Lower leg skin (tissue), 3 donors: ENCODE measurements around the gene GPALPP1.
"Not testable (repeated sequence)": the region's sequence is repeated elsewhere in the genome, so short reads cannot be mapped to it uniquely, and the experiment has no call there.

Source experiments
- POLR2A ChIP-seq, 2 donors: fragments of 450-650 bp; IDR thresholded peaks; one replicate each; pipeline ENCODE4 v1.6.1; 2016 to 2017; ENCODE audit warnings: antibody characterized with exemption in 2 of 2, mild to moderate bottlenecking in 1 of 2, moderate library complexity in 1 of 2
- TF ChIP-seq, protein P1 (sequence below), 3 donors: fragments of 450-650 bp; IDR thresholded peaks; one replicate each; pipeline ENCODE4 v1.5.1; 2016; ENCODE audit warnings: antibody characterized with exemption in 3 of 3, mild to moderate bottlenecking in 3 of 3, moderate library complexity in 2 of 3

- TF ChIP-seq, protein P1, sequence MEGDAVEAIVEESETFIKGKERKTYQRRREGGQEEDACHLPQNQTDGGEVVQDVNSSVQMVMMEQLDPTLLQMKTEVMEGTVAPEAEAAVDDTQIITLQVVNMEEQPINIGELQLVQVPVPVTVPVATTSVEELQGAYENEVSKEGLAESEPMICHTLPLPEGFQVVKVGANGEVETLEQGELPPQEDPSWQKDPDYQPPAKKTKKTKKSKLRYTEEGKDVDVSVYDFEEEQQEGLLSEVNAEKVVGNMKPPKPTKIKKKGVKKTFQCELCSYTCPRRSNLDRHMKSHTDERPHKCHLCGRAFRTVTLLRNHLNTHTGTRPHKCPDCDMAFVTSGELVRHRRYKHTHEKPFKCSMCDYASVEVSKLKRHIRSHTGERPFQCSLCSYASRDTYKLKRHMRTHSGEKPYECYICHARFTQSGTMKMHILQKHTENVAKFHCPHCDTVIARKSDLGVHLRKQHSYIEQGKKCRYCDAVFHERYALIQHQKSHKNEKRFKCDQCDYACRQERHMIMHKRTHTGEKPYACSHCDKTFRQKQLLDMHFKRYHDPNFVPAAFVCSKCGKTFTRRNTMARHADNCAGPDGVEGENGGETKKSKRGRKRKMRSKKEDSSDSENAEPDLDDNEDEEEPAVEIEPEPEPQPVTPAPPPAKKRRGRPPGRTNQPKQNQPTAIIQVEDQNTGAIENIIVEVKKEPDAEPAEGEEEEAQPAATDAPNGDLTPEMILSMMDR (IDR thresholded peaks at IDR 0.05) = not testable (repeated sequence)
- TF ChIP-seq POLR2A (IDR thresholded peaks at IDR 0.05) = not testable (repeated sequence)
These were observed 45.9 kb upstream of the GPALPP1 start for GRCh38 chr13:44943411-44943810.
